H9 (cell line): Measurements from ENCODE around the gene CD9. TPM values are rescaled to one million over a fixed set of nuclear protein-coding genes. Genes with fewer than 3 reads are reported as not detected.

Experiments used
- DNase-seq: peaks from one replicate; pipeline ENCODE4 v3.0.0-alpha.2; 2017
- H2AFZ ChIP-seq: one replicate; pipeline ENCODE4 v1.6.1; 2013; ENCODE audit warnings: mild to moderate bottlenecking, low read length, control low read depth, moderate library complexity
- H2AK5ac ChIP-seq: 2 replicates; pipeline ENCODE4 v1.6.1; 2013; ENCODE audit warnings: low read length, control low read depth, mixed read lengths; ENCODE audit not compliant: insufficient read length
- H2BK120ac ChIP-seq: one replicate; pipeline ENCODE4 v1.6.1; 2013; ENCODE audit warnings: low read depth, mild to moderate bottlenecking, low read length, control low read depth, inconsistent platforms; ENCODE audit not compliant: poor library complexity, severe bottlenecking
- H2BK12ac ChIP-seq: 2 replicates; pipeline ENCODE4 v1.6.1; 2013; ENCODE audit warnings: low read length, control low read depth, mixed read lengths, low read depth; ENCODE audit not compliant: insufficient read length
- H2BK15ac ChIP-seq: 2 replicates; pipeline ENCODE4 v1.6.1; 2013; ENCODE audit warnings: low read depth, low read length, control low read depth
- H2BK20ac ChIP-seq: one replicate; pipeline ENCODE4 v1.6.1; 2013; ENCODE audit warnings: low read depth, mild to moderate bottlenecking, low read length, control low read depth, inconsistent platforms; ENCODE audit not compliant: poor library complexity, severe bottlenecking
- H2BK5ac ChIP-seq: 2 replicates; pipeline ENCODE4 v1.6.1; 2013; ENCODE audit warnings: low read length, control low read depth, mixed read lengths; ENCODE audit not compliant: insufficient read length
- H3K14ac ChIP-seq: 2 replicates; pipeline ENCODE4 v1.6.1; 2013; ENCODE audit warnings: low read length, control low read depth; ENCODE audit not compliant: insufficient read depth
- H3K18ac ChIP-seq: 2 replicates; pipeline ENCODE4 v1.6.1; 2013; ENCODE audit warnings: low read depth, mild to moderate bottlenecking, mixed read lengths, low read length, control low read depth; ENCODE audit not compliant: insufficient read length
- H3K23ac ChIP-seq: 2 replicates; pipeline ENCODE4 v1.6.1; 2013; ENCODE audit warnings: low read length, control low read depth, mixed read lengths, low read depth; ENCODE audit not compliant: insufficient read length
- H3K23me2 ChIP-seq: 2 replicates; pipeline ENCODE4 v1.6.1; 2013; ENCODE audit warnings: low read depth, mild to moderate bottlenecking, mixed read lengths, low read length, control low read depth; ENCODE audit not compliant: insufficient read length, poor library complexity, severe bottlenecking
- H3K27ac ChIP-seq: 2 replicates; pipeline ENCODE4 v1.5.1; 2013; ENCODE audit warnings: low read length, control low read depth, mixed read lengths, low read depth; ENCODE audit not compliant: insufficient read length
- H3K27me3 ChIP-seq: 2 replicates; pipeline ENCODE4 v1.6.1; 2013; ENCODE audit warnings: low read length, control low read depth, inconsistent platforms; ENCODE audit not compliant: insufficient read depth
- H3K4ac ChIP-seq: 2 replicates; pipeline ENCODE4 v1.6.1; 2013; ENCODE audit warnings: low read depth, mild to moderate bottlenecking, control low read depth, inconsistent platforms, low read length, moderate library complexity
- H3K4me1 ChIP-seq: 2 replicates; pipeline ENCODE4 v1.6.1; 2013; ENCODE audit warnings: low read length, control low read depth, inconsistent platforms; ENCODE audit not compliant: insufficient read depth
- H3K4me2 ChIP-seq: 2 replicates; pipeline ENCODE4 v1.6.1; 2013; ENCODE audit warnings: low read length, control low read depth, mixed read lengths; ENCODE audit not compliant: insufficient read length, insufficient read depth
- H3K56ac ChIP-seq: 2 replicates; pipeline ENCODE4 v1.6.1; 2013; ENCODE audit warnings: low read depth, mild to moderate bottlenecking, mixed read lengths, low read length, control low read depth; ENCODE audit not compliant: insufficient read length
- H3K79me1 ChIP-seq: 2 replicates; pipeline ENCODE4 v1.6.1; 2013; ENCODE audit warnings: low read depth, mild to moderate bottlenecking, moderate library complexity, low read length, control low read depth, inconsistent platforms; ENCODE audit not compliant: insufficient read depth, poor library complexity, severe bottlenecking
- H3K79me2 ChIP-seq: 2 replicates; pipeline ENCODE4 v1.6.1; 2013; ENCODE audit warnings: low read length, control low read depth, inconsistent platforms; ENCODE audit not compliant: insufficient read depth
- H3K9ac ChIP-seq: 2 replicates; pipeline ENCODE4 v1.6.1; 2013; ENCODE audit warnings: low read length, control low read depth, mixed read lengths; ENCODE audit not compliant: insufficient read length; ENCODE audit errors: extremely low read depth
- H3K9me3 ChIP-seq: one replicate; pipeline ENCODE4 v1.6.1; 2013; ENCODE audit warnings: low read depth, low read length, inconsistent platforms; ENCODE audit not compliant: control insufficient read depth
- H3T11ph ChIP-seq: one replicate; pipeline ENCODE4 v1.6.1; 2013; ENCODE audit warnings: mild to moderate bottlenecking, low read length, control low read depth, inconsistent platforms
- H4K20me1 ChIP-seq: one replicate; pipeline ENCODE4 v1.6.1; 2013; ENCODE audit not compliant: control insufficient read depth, insufficient read length, insufficient read depth
- H4K5ac ChIP-seq: 2 replicates; pipeline ENCODE4 v1.6.1; 2013; ENCODE audit warnings: low read depth, mild to moderate bottlenecking, mixed read lengths, low read length, control low read depth; ENCODE audit not compliant: insufficient read length
- H4K8ac ChIP-seq: replicated peaks from 2 replicates; pipeline ENCODE4 v1.6.1; 2013; ENCODE audit warnings: low read length, control low read depth, mixed read lengths, low read depth; ENCODE audit not compliant: insufficient read length
- H4K91ac ChIP-seq: 2 replicates; pipeline ENCODE4 v1.6.1; 2013; ENCODE audit warnings: low read depth, mild to moderate bottlenecking, moderate library complexity, mixed read lengths, low read length, control low read depth; ENCODE audit not compliant: insufficient read length
- H3K27ac Mint-ChIP-seq, 3 experiments: 2 replicates in 2 of 3; 3 replicates in 1 of 3; pipeline ENCODE4 v1.8.0; 2020 to 2021; ENCODE audit warnings: mixed read lengths in 3 of 3, mild to moderate bottlenecking in 1 of 3, moderate library complexity in 1 of 3
- H3K27me3 Mint-ChIP-seq: 2 replicates; pipeline ENCODE4 v1.8.0; 2021; ENCODE audit warnings: low read depth, mild to moderate bottlenecking, moderate library complexity, mixed read lengths
- H3K36me3 Mint-ChIP-seq, 3 experiments: 2 replicates in 2 of 3; 3 replicates in 1 of 3; pipeline ENCODE4 v1.8.0; 2020 to 2021; ENCODE audit warnings: low read depth in 3 of 3, mixed read lengths in 3 of 3; ENCODE audit not compliant: insufficient read depth in 1 of 3
- H3K4me1 Mint-ChIP-seq, 2 experiments: 2 replicates each; pipeline ENCODE4 v1.8.0; 2020; ENCODE audit warnings: mixed read lengths in 2 of 2
- H3K4me3 Mint-ChIP-seq, 2 experiments: 2 replicates in 1 of 2; 3 replicates in 1 of 2; pipeline ENCODE4 v1.8.0; 2020 to 2021; ENCODE audit warnings: mild to moderate bottlenecking in 2 of 2, mixed read lengths in 2 of 2, moderate library complexity in 1 of 2
- H3K9me3 Mint-ChIP-seq, 2 experiments: 2 replicates in 1 of 2; 3 replicates in 1 of 2; pipeline ENCODE4 v1.8.0; 2020; ENCODE audit warnings: mild to moderate bottlenecking in 2 of 2, mixed read lengths in 2 of 2, moderate library complexity in 1 of 2
- CTCF ChIP-seq: fragments of 200-600 bp; sonication (generic); conservative IDR thresholded peaks from 3 replicates; pipeline ENCODE4 v1.8.0; 2021; ENCODE audit warnings: antibody characterized with exemption, mild to moderate bottlenecking
- WGBS: extraction: QIAGEN DNeasy Blood & Tissue Kit; methylation state at CpG from one replicate; pipeline ENCODE4 v1.1.7; 2013; ENCODE audit warnings: missing lambda C conversion rate, low lambda C conversion rate, mixed read lengths; ENCODE audit not compliant: insufficient read length; ENCODE audit errors: extremely low coverage; 5-methylcytosine and 5-hydroxymethylcytosine counted together
- total RNA-seq: library from RNA; stranded (reverse); gene quantifications from 2 replicates; pipeline ENCODE4 v1.2.1, GENCODE V29; 2021

CD9 gene
- total RNA-seq, 1 experiment from 2014 or later, result 132 TPM

GRCh38 chr12:6268484-6269157 lies 68.4 kb downstream of the CD9 start:
- H2AFZ ChIP-seq, result no peak overlapping the region
- H2BK12ac ChIP-seq, result no peak overlapping the region
- no peaks in the 10 kb centered on the region for H3K9me3 ChIP-seq
- H4K8ac ChIP-seq, result no peak overlapping the region
- no CpG with 5 or more reads among the region's 10 CpGs for WGBS
- no peak overlapping the region for H2BK5ac ChIP-seq
- H3K4ac ChIP-seq, result no peak overlapping the region
- Mint-ChIP-seq H3K36me3 (no peaks in the 10 kb centered on the region), H3K27ac (peak overlapping the region; percentile 42 to 92 (median 71); a peak in 4 of 7 replicates), H3K27me3 (no peaks in the 10 kb centered on the region; the same call in 1 of the 2 replicates), H3K4me3 (no peak overlapping the region; a peak in 1 of 5 replicates), H3K9me3 (no peaks in the 10 kb centered on the region), H3K4me1 (peaks cover 44 to 56% of the 10 kb centered on the region in 2 experiments)
- 0 out of 2 replicates have a peak overlapping the region, but pooled peaks have one; percentile 20 for H3K14ac ChIP-seq
- H3K79me1 ChIP-seq, result no peaks in the 10 kb centered on the region
- no peak overlapping the region for H3K4me2 ChIP-seq
- H2BK120ac ChIP-seq, result no peak overlapping the region
- H3K9ac ChIP-seq, result no peak overlapping the region
- H2AK5ac ChIP-seq, result no peak overlapping the region
- no peak for TF ChIP-seq CTCF
- no peak for DNase-seq
- H3T11ph ChIP-seq, result no peak overlapping the region
- H4K20me1 ChIP-seq, result no peaks in the 10 kb centered on the region
- no peaks in the 10 kb centered on the region for H3K23me2 ChIP-seq
- H2BK15ac ChIP-seq, result no peak overlapping the region
- H3K56ac ChIP-seq, result no peak overlapping the region
- H3K18ac ChIP-seq, result peak overlapping the region; percentile 27
- H4K5ac ChIP-seq, result no peak overlapping the region
- no peak overlapping the region for H4K91ac ChIP-seq
- no peak overlapping the region for H3K27ac ChIP-seq
- H3K23ac ChIP-seq, result no peak overlapping the region
- no peaks in the 10 kb centered on the region for H3K27me3 ChIP-seq
- H3K4me1 ChIP-seq, result peaks cover 6% of the 10 kb centered on the region
- no peaks in the 10 kb centered on the region for H3K79me2 ChIP-seq
- H2BK20ac ChIP-seq, result no peak overlapping the region
